Measurements from ENCODE around the gene ADD3. TPM values are rescaled to one million over a fixed set of nuclear protein-coding genes. Genes with fewer than 3 reads are reported as not detected.

The ADD3 gene
- total RNA-seq, 1 experiment from 2014 or later, result 32.4 TPM

DNA sequence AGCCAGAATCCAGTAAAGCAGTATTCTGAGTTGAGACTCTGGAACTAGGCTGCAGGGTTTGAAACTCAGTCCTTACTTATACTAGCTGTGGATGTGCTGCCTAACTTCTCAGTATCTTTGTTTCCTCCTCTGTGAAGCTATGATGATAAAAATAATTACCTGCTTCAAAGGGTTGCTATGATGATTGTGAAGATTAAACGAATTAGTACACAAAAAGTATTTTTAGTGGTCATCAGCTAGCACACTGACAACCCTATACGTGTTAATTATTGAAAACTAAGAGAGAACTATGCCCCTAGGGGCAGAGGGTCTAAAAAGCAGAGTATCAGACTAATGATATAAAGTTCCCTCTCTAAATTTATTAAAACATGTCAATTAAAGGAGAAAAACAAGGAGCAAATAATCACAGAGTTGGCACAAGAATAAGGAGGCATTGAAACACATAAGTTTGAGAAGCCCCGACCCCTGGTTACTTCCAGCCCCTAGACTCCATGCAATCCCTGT is 34.4 kb upstream of the ADD3 start:
- DNase-seq (ENCODE audit: low read depth, low spot score) (no peak), ATAC-seq (no peak)
- H3K36me3 ChIP-seq (ENCODE audit: control insufficient read depth, insufficient read depth, low read length), result no peaks in the 10 kb centered on the region
- CTCF ChIA-PET, result no interaction called here
- H3K4me1 ChIP-seq (ENCODE audit: control insufficient read depth, insufficient read depth, low read length), result no peaks in the 10 kb centered on the region
- H3K27ac ChIP-seq (ENCODE audit: low read length), result no peak overlapping the region
- in situ Hi-C loops (cut with HindIII; ENCODE audit: low pct_unique_long_range_greater_than_20kb, low sequenced_read_pairs), result no loop called here
- POLR2A ChIA-PET, result no interaction called here
- no peak overlapping the region for H3K4me3 ChIP-seq (ENCODE audit: low read depth in 2 of 2, low read length in 2 of 2)
- no peaks in the 10 kb centered on the region for H3K9me3 ChIP-seq (ENCODE audit: control insufficient read depth, insufficient read depth, low read depth, low read length)
- intact Hi-C loops (cut with micrococcal nuclease; ENCODE audit: unreplicated experiment), result no loop called here
- TF ChIP-seq SIN3A (IDR thresholded peaks at IDR 0.05; ENCODE audit: borderline replicate concordance, insufficient read depth, low read depth, low read length) (no peak), TCF7L2 (IDR thresholded peaks at IDR 0.05; ENCODE audit: low read depth, low read length) (no peak), POLR2AphosphoS5 (IDR thresholded peaks at IDR 0.05; ENCODE audit: low read depth, low read length) (no peak)
- TF ChIP-seq, protein P1, sequence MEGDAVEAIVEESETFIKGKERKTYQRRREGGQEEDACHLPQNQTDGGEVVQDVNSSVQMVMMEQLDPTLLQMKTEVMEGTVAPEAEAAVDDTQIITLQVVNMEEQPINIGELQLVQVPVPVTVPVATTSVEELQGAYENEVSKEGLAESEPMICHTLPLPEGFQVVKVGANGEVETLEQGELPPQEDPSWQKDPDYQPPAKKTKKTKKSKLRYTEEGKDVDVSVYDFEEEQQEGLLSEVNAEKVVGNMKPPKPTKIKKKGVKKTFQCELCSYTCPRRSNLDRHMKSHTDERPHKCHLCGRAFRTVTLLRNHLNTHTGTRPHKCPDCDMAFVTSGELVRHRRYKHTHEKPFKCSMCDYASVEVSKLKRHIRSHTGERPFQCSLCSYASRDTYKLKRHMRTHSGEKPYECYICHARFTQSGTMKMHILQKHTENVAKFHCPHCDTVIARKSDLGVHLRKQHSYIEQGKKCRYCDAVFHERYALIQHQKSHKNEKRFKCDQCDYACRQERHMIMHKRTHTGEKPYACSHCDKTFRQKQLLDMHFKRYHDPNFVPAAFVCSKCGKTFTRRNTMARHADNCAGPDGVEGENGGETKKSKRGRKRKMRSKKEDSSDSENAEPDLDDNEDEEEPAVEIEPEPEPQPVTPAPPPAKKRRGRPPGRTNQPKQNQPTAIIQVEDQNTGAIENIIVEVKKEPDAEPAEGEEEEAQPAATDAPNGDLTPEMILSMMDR (IDR thresholded peaks at IDR 0.05), result no peak; the same call in 1 of the 2 replicates
- TF ChIP-seq, protein P2, sequence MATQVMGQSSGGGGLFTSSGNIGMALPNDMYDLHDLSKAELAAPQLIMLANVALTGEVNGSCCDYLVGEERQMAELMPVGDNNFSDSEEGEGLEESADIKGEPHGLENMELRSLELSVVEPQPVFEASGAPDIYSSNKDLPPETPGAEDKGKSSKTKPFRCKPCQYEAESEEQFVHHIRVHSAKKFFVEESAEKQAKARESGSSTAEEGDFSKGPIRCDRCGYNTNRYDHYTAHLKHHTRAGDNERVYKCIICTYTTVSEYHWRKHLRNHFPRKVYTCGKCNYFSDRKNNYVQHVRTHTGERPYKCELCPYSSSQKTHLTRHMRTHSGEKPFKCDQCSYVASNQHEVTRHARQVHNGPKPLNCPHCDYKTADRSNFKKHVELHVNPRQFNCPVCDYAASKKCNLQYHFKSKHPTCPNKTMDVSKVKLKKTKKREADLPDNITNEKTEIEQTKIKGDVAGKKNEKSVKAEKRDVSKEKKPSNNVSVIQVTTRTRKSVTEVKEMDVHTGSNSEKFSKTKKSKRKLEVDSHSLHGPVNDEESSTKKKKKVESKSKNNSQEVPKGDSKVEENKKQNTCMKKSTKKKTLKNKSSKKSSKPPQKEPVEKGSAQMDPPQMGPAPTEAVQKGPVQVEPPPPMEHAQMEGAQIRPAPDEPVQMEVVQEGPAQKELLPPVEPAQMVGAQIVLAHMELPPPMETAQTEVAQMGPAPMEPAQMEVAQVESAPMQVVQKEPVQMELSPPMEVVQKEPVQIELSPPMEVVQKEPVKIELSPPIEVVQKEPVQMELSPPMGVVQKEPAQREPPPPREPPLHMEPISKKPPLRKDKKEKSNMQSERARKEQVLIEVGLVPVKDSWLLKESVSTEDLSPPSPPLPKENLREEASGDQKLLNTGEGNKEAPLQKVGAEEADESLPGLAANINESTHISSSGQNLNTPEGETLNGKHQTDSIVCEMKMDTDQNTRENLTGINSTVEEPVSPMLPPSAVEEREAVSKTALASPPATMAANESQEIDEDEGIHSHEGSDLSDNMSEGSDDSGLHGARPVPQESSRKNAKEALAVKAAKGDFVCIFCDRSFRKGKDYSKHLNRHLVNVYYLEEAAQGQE (IDR thresholded peaks at IDR 0.05; ENCODE audit: insufficient read depth in 1 of 2, low read depth in 2 of 2, low read length in 1 of 2), result no peak
- no TSS peak for BruUV-seq (replicated peaks)
- peaks cover 3% of the 10 kb centered on the region; the same call in 1 of the 2 replicates for H3K27me3 ChIP-seq (ENCODE audit: control insufficient read depth, insufficient read depth, low read length)

DNA sequence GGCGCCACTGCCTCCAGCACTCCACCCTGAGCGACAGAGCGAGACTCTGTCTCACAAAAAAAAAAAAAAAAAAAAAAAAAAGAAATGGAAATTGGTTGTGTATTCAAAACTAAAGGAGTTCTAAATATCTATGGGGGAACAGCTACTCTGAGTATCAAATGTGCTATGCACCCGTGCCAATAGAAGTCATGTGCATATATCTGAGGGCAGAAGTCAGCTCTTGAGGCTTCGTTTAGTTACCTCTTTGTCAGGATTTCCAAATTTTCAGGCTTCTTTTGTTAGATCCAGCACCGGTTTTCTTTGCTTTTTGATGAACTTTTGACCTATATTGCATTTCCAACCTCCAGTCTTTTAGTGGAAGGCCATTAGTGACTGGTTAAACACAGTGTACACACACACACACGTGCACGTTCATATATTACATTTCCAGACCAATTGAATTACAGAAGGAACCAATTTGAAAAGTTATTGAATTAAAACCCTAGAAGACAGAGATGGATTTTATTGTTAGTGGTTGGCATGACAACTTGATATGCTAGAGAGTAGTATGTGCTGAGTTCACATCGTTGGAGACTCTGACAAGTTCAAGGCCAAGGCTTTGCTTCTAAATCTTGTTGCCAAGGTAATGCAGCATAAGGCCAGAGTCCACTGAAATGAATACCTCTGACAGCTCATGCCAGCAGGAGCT is 33.1 kb upstream of the ADD3 start:
- intact Hi-C loops (cut with micrococcal nuclease; ENCODE audit: unreplicated experiment), result no loop called here
- ChIA-PET POLR2A (no interaction called here), CTCF (interaction anchor here (0.6 kb wide), 1 partner anchor 26 kb away, joined by 12 read pairs; no protein-coding TSS in a partner anchor)
- H3K27ac ChIP-seq (ENCODE audit: low read length), result no peak overlapping the region
- ATAC-seq (no peak), DNase-seq (ENCODE audit: low read depth, low spot score) (no peak)
- BruUV-seq (replicated peaks), result no TSS peak
- no peak overlapping the region for H3K4me3 ChIP-seq (ENCODE audit: low read depth in 2 of 2, low read length in 2 of 2)
- no peaks in the 10 kb centered on the region for H3K36me3 ChIP-seq (ENCODE audit: control insufficient read depth, insufficient read depth, low read length)
- in situ Hi-C loops (cut with HindIII; ENCODE audit: low pct_unique_long_range_greater_than_20kb, low sequenced_read_pairs), result no loop called here
- H3K27me3 ChIP-seq (ENCODE audit: control insufficient read depth, insufficient read depth, low read length), result peaks cover 3% of the 10 kb centered on the region; the same call in 1 of the 2 replicates
- TF ChIP-seq, protein P1 (IDR thresholded peaks at IDR 0.05), result no peak
- TF ChIP-seq POLR2AphosphoS5 (IDR thresholded peaks at IDR 0.05; ENCODE audit: low read depth, low read length), result no peak
- no peak for TF ChIP-seq SIN3A (IDR thresholded peaks at IDR 0.05; ENCODE audit: borderline replicate concordance, insufficient read depth, low read depth, low read length)
- TF ChIP-seq TCF7L2 (IDR thresholded peaks at IDR 0.05; ENCODE audit: low read depth, low read length), result no peak
- TF ChIP-seq, protein P2 (IDR thresholded peaks at IDR 0.05; ENCODE audit: insufficient read depth in 1 of 2, low read depth in 2 of 2, low read length in 1 of 2), result no peak
- no peaks in the 10 kb centered on the region for H3K9me3 ChIP-seq (ENCODE audit: control insufficient read depth, insufficient read depth, low read depth, low read length)
- H3K4me1 ChIP-seq (ENCODE audit: control insufficient read depth, insufficient read depth, low read length), result no peaks in the 10 kb centered on the region

All from Panc1 (cell line).